ENCODE results near the gene GPANK1. TPM values are rescaled to one million over a fixed set of nuclear protein-coding genes. Genes with fewer than 3 reads are reported as not detected.
A peak's percentile ranks its signal among the peaks of the same experiment; 100 is the strongest.

Gene GPANK1
- total RNA-seq, 1 experiment from 2014 or later = 26.8 TPM

- no peak overlapping the region for H3K23ac ChIP-seq (ENCODE audit: insufficient read length, low read depth, low read length)
- TF ChIP-seq CTCF (conservative IDR thresholded peaks at IDR 0.05) = no peak
- DNase-seq = no peak
- no peak overlapping the region for H2BK5ac ChIP-seq (ENCODE audit: insufficient read length, low read length)
- no peak overlapping the region for H3K56ac ChIP-seq (ENCODE audit: insufficient read length, low read depth, low read length)
- no peaks in the 10 kb centered on the region for H3K27me3 ChIP-seq (ENCODE audit: insufficient read depth, low read length)
- H3K9ac ChIP-seq (ENCODE audit: extremely low read depth, insufficient read length, low read length) = no peak overlapping the region
- peaks cover 16% of the 10 kb centered on the region for H3K79me1 ChIP-seq (ENCODE audit: insufficient read depth, low read depth, low read length, poor library complexity, severe bottlenecking)
- H3K27ac ChIP-seq (ENCODE audit: insufficient read length, low read depth, low read length) = no peak overlapping the region
- H3K79me2 ChIP-seq (ENCODE audit: insufficient read depth, low read length) = peaks cover 9% of the 10 kb centered on the region; the same call in 1 of the 2 replicates
- no peak overlapping the region for H3T11ph ChIP-seq (ENCODE audit: low read length)
- H2BK120ac ChIP-seq (ENCODE audit: low read depth, low read length, poor library complexity, severe bottlenecking) = no peak overlapping the region
- no peak overlapping the region for H2BK15ac ChIP-seq (ENCODE audit: low read depth, low read length)
- H4K5ac ChIP-seq (ENCODE audit: insufficient read length, low read depth, low read length) = no peak overlapping the region
- H3K36me3 Mint-ChIP-seq (ENCODE audit: insufficient read depth in 1 of 3, low read depth in 3 of 3) = peaks cover 10 to 36% (median 30%) of the 10 kb centered on the region in 3 experiments; a peak in 6 of 7 replicates
- H2AFZ ChIP-seq (ENCODE audit: low read length) = no peak overlapping the region
- H3K9me3 Mint-ChIP-seq = no peaks in the 10 kb centered on the region
- peak overlapping the region; percentile 26 to 31; a peak in 4 of 5 replicates for H3K4me3 Mint-ChIP-seq
- no peak overlapping the region for H3K27ac Mint-ChIP-seq
- H4K91ac ChIP-seq (ENCODE audit: insufficient read length, low read depth, low read length) = no peak overlapping the region
- H3K27me3 Mint-ChIP-seq (ENCODE audit: low read depth) = no peaks in the 10 kb centered on the region
- no peak overlapping the region for H3K18ac ChIP-seq (ENCODE audit: insufficient read length, low read depth, low read length)
- H3K14ac ChIP-seq (ENCODE audit: insufficient read depth, low read length) = no peak overlapping the region
- H3K4ac ChIP-seq (ENCODE audit: low read depth, low read length) = no peak overlapping the region
- no peak overlapping the region for H3K4me2 ChIP-seq (ENCODE audit: insufficient read depth, insufficient read length, low read length)
- no peak overlapping the region for H2BK12ac ChIP-seq (ENCODE audit: insufficient read length, low read depth, low read length)
- H4K20me1 ChIP-seq (ENCODE audit: control insufficient read depth, insufficient read depth, insufficient read length) = no peaks in the 10 kb centered on the region
- H3K4me1 Mint-ChIP-seq = peaks cover 20 to 33% of the 10 kb centered on the region in 2 experiments
- H2BK20ac ChIP-seq (ENCODE audit: low read depth, low read length, poor library complexity, severe bottlenecking) = no peak overlapping the region
- no peaks in the 10 kb centered on the region for H3K9me3 ChIP-seq (ENCODE audit: control insufficient read depth, low read depth, low read length)
- no peak overlapping the region for H4K8ac ChIP-seq (replicated peaks; ENCODE audit: insufficient read length, low read depth, low read length)
- H3K23me2 ChIP-seq (ENCODE audit: insufficient read length, low read depth, low read length, poor library complexity, severe bottlenecking) = peaks cover 11% of the 10 kb centered on the region
- H3K4me1 ChIP-seq (ENCODE audit: insufficient read depth, low read length) = no peaks in the 10 kb centered on the region
- H2AK5ac ChIP-seq (ENCODE audit: insufficient read length, low read length) = no peak overlapping the region
- no CpG with 5 or more reads among the region's 8 CpGs for WGBS (ENCODE audit: extremely low coverage, insufficient read length, low lambda C conversion rate)
Measured at GRCh38 chr6:31654574-31655348, 10.0 kb downstream of the GPANK1 start.
